ENCODE results near the gene DLGAP1.

DNA sequence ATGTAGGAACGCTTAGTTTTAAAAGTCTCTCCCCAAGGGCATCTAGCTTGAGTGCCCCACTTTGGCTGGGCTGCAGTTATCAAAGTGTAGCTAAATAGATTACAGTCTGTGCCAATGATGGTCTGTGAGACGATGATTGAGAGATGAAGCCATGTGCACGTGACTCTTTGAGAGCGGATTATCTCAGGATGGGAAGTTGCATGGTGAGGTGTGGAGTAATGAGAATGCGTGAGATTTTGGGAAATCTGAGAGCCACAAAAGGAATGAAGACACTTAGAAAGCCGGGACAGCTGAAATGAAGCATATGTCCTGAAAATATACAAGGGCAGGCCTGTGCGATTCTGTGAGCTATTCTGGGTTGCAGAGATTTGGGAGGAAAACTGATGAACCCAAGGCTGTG, 635.1 kb downstream of the DLGAP1 start:
- TF ChIP-seq, protein P1, sequence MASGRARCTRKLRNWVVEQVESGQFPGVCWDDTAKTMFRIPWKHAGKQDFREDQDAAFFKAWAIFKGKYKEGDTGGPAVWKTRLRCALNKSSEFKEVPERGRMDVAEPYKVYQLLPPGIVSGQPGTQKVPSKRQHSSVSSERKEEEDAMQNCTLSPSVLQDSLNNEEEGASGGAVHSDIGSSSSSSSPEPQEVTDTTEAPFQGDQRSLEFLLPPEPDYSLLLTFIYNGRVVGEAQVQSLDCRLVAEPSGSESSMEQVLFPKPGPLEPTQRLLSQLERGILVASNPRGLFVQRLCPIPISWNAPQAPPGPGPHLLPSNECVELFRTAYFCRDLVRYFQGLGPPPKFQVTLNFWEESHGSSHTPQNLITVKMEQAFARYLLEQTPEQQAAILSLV (CRISPR knock-in tag; IDR thresholded peaks at IDR 0.05; ENCODE audit: borderline replicate concordance): no peak
- TF ChIP-seq, protein P2, sequence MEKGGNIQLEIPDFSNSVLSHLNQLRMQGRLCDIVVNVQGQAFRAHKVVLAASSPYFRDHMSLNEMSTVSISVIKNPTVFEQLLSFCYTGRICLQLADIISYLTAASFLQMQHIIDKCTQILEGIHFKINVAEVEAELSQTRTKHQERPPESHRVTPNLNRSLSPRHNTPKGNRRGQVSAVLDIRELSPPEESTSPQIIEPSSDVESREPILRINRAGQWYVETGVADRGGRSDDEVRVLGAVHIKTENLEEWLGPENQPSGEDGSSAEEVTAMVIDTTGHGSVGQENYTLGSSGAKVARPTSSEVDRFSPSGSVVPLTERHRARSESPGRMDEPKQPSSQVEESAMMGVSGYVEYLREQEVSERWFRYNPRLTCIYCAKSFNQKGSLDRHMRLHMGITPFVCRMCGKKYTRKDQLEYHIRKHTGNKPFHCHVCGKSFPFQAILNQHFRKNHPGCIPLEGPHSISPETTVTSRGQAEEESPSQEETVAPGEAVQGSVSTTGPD (CRISPR knock-in tag; IDR thresholded peaks at IDR 0.05): no peak
- TF ChIP-seq ZNF138 (CRISPR knock-in tag; IDR thresholded peaks at IDR 0.05; ENCODE audit: low read depth) (no peak), ZNF549 (CRISPR knock-in tag; IDR thresholded peaks at IDR 0.05) (no peak)
- TF ChIP-seq, protein P3, sequence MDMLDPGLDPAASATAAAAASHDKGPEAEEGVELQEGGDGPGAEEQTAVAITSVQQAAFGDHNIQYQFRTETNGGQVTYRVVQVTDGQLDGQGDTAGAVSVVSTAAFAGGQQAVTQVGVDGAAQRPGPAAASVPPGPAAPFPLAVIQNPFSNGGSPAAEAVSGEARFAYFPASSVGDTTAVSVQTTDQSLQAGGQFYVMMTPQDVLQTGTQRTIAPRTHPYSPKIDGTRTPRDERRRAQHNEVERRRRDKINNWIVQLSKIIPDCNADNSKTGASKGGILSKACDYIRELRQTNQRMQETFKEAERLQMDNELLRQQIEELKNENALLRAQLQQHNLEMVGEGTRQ (IDR thresholded peaks at IDR 0.05; ENCODE audit: low read depth, low read length): no peak
- TF ChIP-seq, protein P3 (CRISPR knock-in tag; IDR thresholded peaks at IDR 0.05; ENCODE audit: borderline replicate concordance): no peak
- TF ChIP-seq, protein P4, sequence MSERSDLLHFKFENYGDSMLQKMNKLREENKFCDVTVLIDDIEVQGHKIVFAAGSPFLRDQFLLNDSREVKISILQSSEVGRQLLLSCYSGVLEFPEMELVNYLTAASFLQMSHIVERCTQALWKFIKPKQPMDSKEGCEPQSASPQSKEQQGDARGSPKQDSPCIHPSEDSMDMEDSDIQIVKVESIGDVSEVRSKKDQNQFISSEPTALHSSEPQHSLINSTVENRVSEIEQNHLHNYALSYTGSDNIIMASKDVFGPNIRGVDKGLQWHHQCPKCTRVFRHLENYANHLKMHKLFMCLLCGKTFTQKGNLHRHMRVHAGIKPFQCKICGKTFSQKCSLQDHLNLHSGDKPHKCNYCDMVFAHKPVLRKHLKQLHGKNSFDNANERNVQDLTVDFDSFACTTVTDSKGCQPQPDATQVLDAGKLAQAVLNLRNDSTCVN (CRISPR knock-in tag; IDR thresholded peaks at IDR 0.05; ENCODE audit: borderline replicate concordance): no peak
- TF ChIP-seq, protein P5, sequence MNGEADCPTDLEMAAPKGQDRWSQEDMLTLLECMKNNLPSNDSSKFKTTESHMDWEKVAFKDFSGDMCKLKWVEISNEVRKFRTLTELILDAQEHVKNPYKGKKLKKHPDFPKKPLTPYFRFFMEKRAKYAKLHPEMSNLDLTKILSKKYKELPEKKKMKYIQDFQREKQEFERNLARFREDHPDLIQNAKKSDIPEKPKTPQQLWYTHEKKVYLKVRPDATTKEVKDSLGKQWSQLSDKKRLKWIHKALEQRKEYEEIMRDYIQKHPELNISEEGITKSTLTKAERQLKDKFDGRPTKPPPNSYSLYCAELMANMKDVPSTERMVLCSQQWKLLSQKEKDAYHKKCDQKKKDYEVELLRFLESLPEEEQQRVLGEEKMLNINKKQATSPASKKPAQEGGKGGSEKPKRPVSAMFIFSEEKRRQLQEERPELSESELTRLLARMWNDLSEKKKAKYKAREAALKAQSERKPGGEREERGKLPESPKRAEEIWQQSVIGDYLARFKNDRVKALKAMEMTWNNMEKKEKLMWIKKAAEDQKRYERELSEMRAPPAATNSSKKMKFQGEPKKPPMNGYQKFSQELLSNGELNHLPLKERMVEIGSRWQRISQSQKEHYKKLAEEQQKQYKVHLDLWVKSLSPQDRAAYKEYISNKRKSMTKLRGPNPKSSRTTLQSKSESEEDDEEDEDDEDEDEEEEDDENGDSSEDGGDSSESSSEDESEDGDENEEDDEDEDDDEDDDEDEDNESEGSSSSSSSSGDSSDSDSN (CRISPR knock-in tag; IDR thresholded peaks at IDR 0.05): no peak
- TF ChIP-seq, protein P6, sequence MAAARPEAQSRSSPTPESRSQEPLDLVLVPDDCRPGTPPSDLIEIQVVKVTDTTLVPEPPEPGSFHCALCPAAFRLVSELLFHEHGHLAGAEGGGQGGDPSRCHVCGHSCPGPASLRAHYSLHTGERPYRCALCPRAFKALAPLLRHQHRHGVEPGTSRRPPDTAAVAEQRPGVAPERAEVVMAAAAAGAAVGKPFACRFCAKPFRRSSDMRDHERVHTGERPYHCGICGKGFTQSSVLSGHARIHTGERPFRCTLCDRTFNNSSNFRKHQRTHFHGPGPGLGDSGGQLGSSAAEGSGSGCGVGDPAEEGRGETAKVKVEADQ (CRISPR knock-in tag; IDR thresholded peaks at IDR 0.05; ENCODE audit: borderline replicate concordance): no peak

All from HepG2 (cell line).